Karpas-422 (cell line): ENCODE data around the gene SMTNL1. TPM values are rescaled to one million over a fixed set of nuclear protein-coding genes. Genes with fewer than 3 reads are reported as not detected.
"Not testable (repeated sequence)": the region's sequence is repeated elsewhere in the genome, so short reads cannot be mapped to it uniquely, and the experiment has no call there.

Experiments used
- DNase-seq: peaks from one replicate; pipeline ENCODE4 v3.0.0-alpha.2; 2015
- H2AFZ ChIP-seq: fragments of 200-600 bp; sonication (generic); 2 replicates; pipeline ENCODE4 v1.6.1; 2014; ENCODE audit warnings: antibody characterized with exemption, low read length, mixed read lengths
- H3K27ac ChIP-seq: fragments of 200-600 bp; sonication (generic); 2 replicates; pipeline ENCODE4 v1.5.1; 2014; ENCODE audit warnings: mild to moderate bottlenecking, low read length, moderate library complexity
- H3K27me3 ChIP-seq: fragments of 200-600 bp; sonication (generic); 2 replicates; pipeline ENCODE4 v1.6.1; 2014; ENCODE audit warnings: low read length, mixed read lengths
- H3K36me3 ChIP-seq: fragments of 200-600 bp; sonication (generic); 2 replicates; pipeline ENCODE4 v1.6.1; 2014; ENCODE audit warnings: low read length, mixed read lengths; ENCODE audit not compliant: insufficient read depth
- H3K4me1 ChIP-seq: fragments of 200-600 bp; sonication (generic); 2 replicates; pipeline ENCODE4 v1.6.1; 2014; ENCODE audit warnings: mild to moderate bottlenecking, low read length, mixed read lengths
- H3K4me2 ChIP-seq: fragments of 200-600 bp; sonication (generic); 2 replicates; pipeline ENCODE4 v1.6.1; 2014; ENCODE audit warnings: low read length, low read depth, mild to moderate bottlenecking; ENCODE audit not compliant: poor library complexity, severe bottlenecking
- H3K4me3 ChIP-seq: fragments of 200-600 bp; sonication (generic); 2 replicates; pipeline ENCODE4 v1.5.1; 2014; ENCODE audit warnings: mild to moderate bottlenecking, antibody characterized with exemption, low read length, mixed read lengths
- H3K79me2 ChIP-seq: fragments of 200-600 bp; sonication (generic); 2 replicates; pipeline ENCODE4 v1.6.1; 2014; ENCODE audit warnings: mild to moderate bottlenecking, low read length, mixed read lengths
- H3K9ac ChIP-seq: fragments of 200-600 bp; sonication (generic); 2 replicates; pipeline ENCODE4 v1.6.0; 2014; ENCODE audit warnings: low read length
- H3K9me2 ChIP-seq: fragments of 200-600 bp; sonication (generic), shearing (Covaris generic); replicated peaks from 2 replicates; pipeline ENCODE4 v1.6.0; 2014; ENCODE audit warnings: mild to moderate bottlenecking, low read length, moderate library complexity; ENCODE audit not compliant: insufficient read depth
- H3K9me3 ChIP-seq: fragments of 300-700, 200-600 bp; sonication (generic); 2 replicates; pipeline ENCODE4 v1.6.1; 2014; ENCODE audit warnings: low read length, mixed read lengths
- H4K20me1 ChIP-seq: fragments of 200-600 bp; sonication (generic); 2 replicates; pipeline ENCODE4 v1.6.1; 2014; ENCODE audit warnings: mild to moderate bottlenecking, antibody characterized with exemption, low read length, low read depth; ENCODE audit not compliant: insufficient read depth
- total RNA-seq: library from RNA; depleted of rRNA; stranded (reverse); fragments of >200 nt; shearing (Covaris generic); gene quantifications from 2 replicates; pipeline ENCODE4 v1.2.3, GENCODE V29; 2014; ENCODE audit warnings: low replicate concordance

The SMTNL1 gene
- total RNA-seq, 1 experiment from 2014 or later = not detected

DNA sequence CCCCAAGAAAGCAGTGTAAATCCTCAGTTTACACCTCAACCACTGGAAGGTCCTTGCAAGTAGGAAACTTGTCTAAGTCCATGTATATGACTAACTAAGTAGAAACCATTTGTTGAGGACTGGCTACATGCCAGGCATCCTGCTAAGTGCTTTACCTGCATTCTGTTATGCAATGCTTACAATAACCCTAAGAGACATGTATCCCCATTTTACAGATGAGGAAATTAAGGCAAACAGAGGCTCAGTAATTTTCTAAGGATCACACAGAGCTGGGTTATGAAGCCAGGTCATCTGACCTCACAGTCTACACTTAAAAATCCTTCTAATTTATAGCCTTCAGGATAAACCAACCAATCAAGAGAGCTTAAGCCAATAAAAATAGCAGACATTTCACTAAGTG is 8.4 kb upstream of the SMTNL1 start:
- Histone ChIP-seq H3K27me3 (no peaks in the 10 kb centered on the region), H3K9me2 (no peaks in the 10 kb centered on the region), H3K4me1 (peaks cover 23% of the 10 kb centered on the region), H3K79me2 (peaks cover 21% of the 10 kb centered on the region), H3K4me2 (peak overlapping the region; percentile 86), H3K36me3 (peaks cover 5% of the 10 kb centered on the region; the same call in 1 of the 2 replicates), H2AFZ (no peak overlapping the region), H3K4me3 (peak overlapping the region; percentile 89), H3K9me3 (no peaks in the 10 kb centered on the region), H3K27ac (peak overlapping the region; percentile 59; the same call in 1 of the 2 replicates), H4K20me1 (no peaks in the 10 kb centered on the region), H3K9ac (peak overlapping the region; percentile 92)
- no peak for DNase-seq

DNA sequence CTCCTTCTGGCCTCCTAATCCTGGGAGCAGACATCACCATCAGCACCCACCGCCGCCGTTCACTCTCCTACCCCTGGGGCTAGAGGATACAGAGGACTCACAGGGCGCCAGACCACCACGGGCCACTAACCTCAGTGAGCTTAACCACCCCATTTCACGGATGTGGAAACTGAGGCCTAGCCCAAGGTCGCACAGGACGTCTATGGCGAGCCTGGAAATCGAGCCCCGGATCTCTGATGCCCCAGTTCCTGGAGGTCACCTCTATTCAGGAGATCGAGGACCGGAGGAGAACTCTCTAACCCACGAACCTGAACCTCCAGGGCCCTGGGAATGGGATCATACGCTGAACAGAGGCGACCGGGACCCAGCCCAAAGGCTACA is 7.2 kb upstream of the SMTNL1 start:
- Histone ChIP-seq H3K27ac (peak overlapping the region; percentile 59), H4K20me1 (no peaks in the 10 kb centered on the region), H3K36me3 (peaks cover 5% of the 10 kb centered on the region; the same call in 1 of the 2 replicates), H3K27me3 (no peaks in the 10 kb centered on the region), H3K4me3 (peak overlapping the region; percentile 89), H3K9me2 (no peaks in the 10 kb centered on the region), H2AFZ (no peak overlapping the region; the same call in 1 of the 2 replicates), H3K4me1 (peaks cover 23% of the 10 kb centered on the region), H3K79me2 (peaks cover 21% of the 10 kb centered on the region), H3K4me2 (peak overlapping the region; percentile 86), H3K9ac (peak overlapping the region; percentile 92), H3K9me3 (no peaks in the 10 kb centered on the region)
- DNase-seq = peak; percentile 66

DNA sequence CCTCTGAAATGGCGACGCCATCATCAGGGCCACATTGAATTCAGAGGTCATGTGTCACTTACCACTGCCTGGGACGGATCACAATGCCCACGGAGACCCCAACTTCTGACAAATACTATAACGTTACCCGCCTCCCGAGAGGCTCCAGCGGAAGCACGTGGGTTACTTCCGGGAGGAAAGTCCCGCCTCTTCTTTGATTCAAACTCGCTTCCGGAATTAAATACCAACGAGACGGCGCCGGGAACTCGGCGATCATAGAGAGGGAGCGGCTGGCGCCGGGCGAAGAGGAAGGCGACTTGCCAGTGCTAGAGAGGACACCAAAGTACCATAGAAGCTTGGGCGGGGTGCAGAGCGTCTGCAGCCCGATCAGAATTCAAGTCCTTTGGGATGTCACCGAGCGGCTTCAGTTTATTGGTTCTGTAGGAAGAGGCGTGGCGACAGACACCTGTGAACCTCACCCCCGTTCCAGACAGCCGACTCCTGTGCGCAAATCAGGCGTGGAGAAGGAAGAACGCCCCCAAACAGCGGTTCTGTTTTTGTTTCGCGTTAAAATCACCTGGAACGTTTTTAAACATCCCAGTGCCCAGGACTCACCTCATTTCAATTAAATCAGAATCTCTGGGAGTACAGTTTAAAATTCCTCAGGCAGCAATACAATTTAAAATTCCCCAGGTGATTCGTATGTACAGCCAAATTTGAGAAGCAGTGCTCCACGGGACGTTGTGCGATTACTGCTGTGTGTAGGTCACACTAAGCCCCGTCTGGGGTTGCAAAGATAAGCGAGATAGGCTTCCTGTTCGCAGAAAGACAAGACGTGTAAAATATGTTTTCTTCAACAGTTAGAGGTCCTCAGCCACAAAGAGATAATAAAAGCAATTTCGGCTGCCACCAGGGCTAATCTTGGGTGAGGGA is 6.5 kb upstream of the SMTNL1 start, which contains the start of gene TIMM10:
TIMM10 (minus strand) TSS at position 159 of the 912 bp plus-strand sequence. CDS start 565 bp downstream, outside the sequence.
- no peaks in the 10 kb centered on the region for H3K9me3 ChIP-seq
- no peaks in the 10 kb centered on the region for H3K9me2 ChIP-seq
- no peaks in the 10 kb centered on the region for H3K27me3 ChIP-seq
- peak; percentile 99 for DNase-seq
- H3K36me3 ChIP-seq = peaks cover 5% of the 10 kb centered on the region; the same call in 1 of the 2 replicates
- no peaks in the 10 kb centered on the region for H4K20me1 ChIP-seq
- peak within 1 kb of the TSS; percentile 86 for H3K4me2 ChIP-seq
- H2AFZ ChIP-seq = peak within 1 kb of the TSS; percentile 56; the same call in 1 of the 2 replicates
- peak within 1 kb of the TSS; percentile 92 for H3K9ac ChIP-seq
- H3K4me3 ChIP-seq = peak within 1 kb of the TSS; percentile 89
- H3K4me1 ChIP-seq = peaks cover 23% of the 10 kb centered on the region
- peak within 1 kb of the TSS; percentile 77 for H3K27ac ChIP-seq
- H3K79me2 ChIP-seq = peaks cover 21% of the 10 kb centered on the region

DNA sequence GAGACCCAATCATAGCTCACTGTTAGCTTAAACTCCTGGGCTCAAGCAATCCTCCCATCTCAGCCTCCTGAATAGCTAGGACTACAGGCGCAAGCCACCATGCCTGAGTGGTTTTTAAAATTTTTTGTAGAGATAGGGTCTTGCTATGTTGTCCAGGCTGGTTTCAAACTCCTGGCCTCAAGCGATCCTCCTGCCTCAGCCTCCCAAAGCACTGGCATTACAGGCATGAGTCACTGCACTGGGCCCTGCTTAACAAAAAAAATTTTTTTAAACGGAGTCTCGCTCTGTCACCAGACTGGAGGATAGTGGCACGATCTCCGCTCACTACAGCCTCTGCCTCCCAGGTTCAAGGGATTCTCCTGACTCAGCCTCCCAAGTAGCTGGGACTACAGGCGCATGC is 2.9 kb upstream of the SMTNL1 start:
- not testable (repeated sequence) for H3K36me3 ChIP-seq, H4K20me1 ChIP-seq, DNase-seq, H3K4me3 ChIP-seq, H3K4me2 ChIP-seq, H3K27ac ChIP-seq, H3K9ac ChIP-seq, H2AFZ ChIP-seq, H3K9me2 ChIP-seq, H3K9me3 ChIP-seq, H3K27me3 ChIP-seq
- peaks cover 15% of the 10 kb centered on the region for H3K4me1 ChIP-seq
- peaks cover 11% of the 10 kb centered on the region for H3K79me2 ChIP-seq

DNA sequence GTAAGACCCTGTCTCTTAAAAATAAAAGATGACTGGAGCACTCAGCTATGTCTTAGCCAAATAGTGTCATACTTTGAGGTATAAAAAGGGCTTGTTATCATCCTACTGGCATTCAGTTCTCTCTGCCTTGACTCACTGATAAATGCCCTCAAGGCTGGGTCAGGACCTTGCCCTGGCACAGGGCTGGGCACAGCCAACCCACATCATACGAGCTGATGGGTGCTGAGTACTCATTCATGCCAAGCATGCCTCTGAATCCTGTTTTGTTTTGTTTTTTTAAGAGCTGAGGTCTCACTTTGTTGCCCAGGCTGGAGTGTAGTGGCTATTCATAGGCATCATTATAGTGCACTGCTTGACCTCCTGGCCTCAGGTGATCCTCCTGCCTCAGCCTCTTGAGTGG is 1.9 kb downstream of the SMTNL1 start:
- Histone ChIP-seq H3K9me2 (no peaks in the 10 kb centered on the region), H3K4me3 (no peak overlapping the region), H3K4me2 (no peak overlapping the region), H3K79me2 (no peaks in the 10 kb centered on the region), H3K9me3 (no peaks in the 10 kb centered on the region), H2AFZ (no peak overlapping the region), H4K20me1 (no peaks in the 10 kb centered on the region), H3K27ac (no peak overlapping the region), H3K4me1 (no peaks in the 10 kb centered on the region), H3K27me3 (no peaks in the 10 kb centered on the region), H3K9ac (no peak overlapping the region), H3K36me3 (no peaks in the 10 kb centered on the region)
- DNase-seq = no peak

DNA sequence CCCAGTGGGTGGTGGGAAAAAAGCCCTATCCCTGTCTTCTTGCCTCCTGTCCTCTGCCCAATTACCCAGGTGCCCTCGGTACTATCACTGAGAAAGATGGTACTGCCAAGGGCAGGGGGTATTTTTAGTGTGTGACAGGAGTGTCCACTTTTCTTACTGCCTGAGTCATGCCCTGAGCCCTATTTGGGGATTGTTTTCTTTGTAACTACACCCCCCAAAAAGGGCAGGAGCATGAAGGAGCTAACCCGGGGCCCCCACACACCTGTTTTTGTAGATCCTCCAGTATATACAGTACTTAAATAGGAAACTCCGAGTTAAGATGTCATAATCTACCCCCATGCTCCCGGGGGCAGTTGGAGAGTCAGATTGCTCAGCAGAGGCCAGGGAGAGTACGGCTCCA is 3.8 kb downstream of the SMTNL1 start:
- Histone ChIP-seq H3K9ac (no peak overlapping the region), H3K4me3 (no peak overlapping the region), H3K36me3 (no peaks in the 10 kb centered on the region), H3K9me3 (no peaks in the 10 kb centered on the region), H3K4me1 (no peaks in the 10 kb centered on the region), H2AFZ (no peak overlapping the region), H3K79me2 (no peaks in the 10 kb centered on the region), H3K9me2 (no peaks in the 10 kb centered on the region), H3K4me2 (no peak overlapping the region), H4K20me1 (no peaks in the 10 kb centered on the region), H3K27ac (no peak overlapping the region), H3K27me3 (no peaks in the 10 kb centered on the region)
- DNase-seq = no peak

DNA sequence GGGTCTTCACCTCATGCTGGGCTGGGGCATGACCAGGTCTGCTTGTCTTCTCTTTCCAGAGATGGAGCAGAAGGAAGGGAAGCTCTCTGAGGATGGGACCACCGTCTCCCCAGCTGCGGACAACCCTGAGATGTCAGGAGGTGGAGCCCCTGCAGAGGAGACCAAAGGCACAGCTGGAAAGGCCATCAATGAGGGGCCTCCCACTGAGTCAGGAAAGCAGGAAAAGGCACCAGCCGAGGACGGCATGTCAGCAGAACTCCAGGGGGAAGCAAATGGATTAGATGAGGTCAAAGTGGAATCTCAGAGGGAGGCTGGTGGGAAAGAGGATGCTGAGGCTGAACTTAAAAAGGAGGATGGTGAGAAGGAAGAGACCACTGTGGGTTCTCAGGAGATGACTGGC is 5.2 kb downstream of the SMTNL1 start:
- Histone ChIP-seq H4K20me1 (no peaks in the 10 kb centered on the region), H3K27me3 (no peaks in the 10 kb centered on the region), H3K4me3 (no peak overlapping the region), H3K9ac (no peak overlapping the region), H3K36me3 (no peaks in the 10 kb centered on the region), H3K79me2 (no peaks in the 10 kb centered on the region), H3K4me1 (no peaks in the 10 kb centered on the region), H3K9me2 (no peaks in the 10 kb centered on the region), H3K27ac (no peak overlapping the region), H2AFZ (no peak overlapping the region), H3K9me3 (no peaks in the 10 kb centered on the region), H3K4me2 (no peak overlapping the region)
- DNase-seq = no peak

DNA sequence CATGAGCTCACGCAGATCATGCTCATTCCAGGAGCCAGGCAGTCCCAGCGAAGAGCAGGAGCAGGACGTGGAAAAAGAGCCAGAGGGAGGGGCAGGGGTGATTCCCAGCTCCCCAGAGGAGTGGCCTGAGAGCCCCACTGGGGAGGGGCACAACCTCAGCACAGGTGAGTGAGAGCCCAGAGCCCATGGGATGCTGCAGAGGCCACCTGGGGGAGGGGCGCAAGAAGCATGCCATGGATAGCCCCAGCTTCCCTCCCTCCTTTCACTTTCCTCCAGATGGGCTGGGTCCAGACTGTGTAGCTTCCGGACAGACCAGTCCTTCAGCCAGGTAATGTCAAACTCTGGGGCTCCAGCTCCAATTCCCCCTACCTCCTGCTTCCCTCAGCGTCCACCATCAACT is 6.2 kb downstream of the SMTNL1 start:
- Histone ChIP-seq H3K4me2 (no peak overlapping the region), H3K9ac (no peak overlapping the region), H3K4me3 (no peak overlapping the region), H3K27ac (no peak overlapping the region), H4K20me1 (no peaks in the 10 kb centered on the region), H3K4me1 (no peaks in the 10 kb centered on the region), H3K27me3 (no peaks in the 10 kb centered on the region), H3K79me2 (no peaks in the 10 kb centered on the region), H2AFZ (no peak overlapping the region), H3K36me3 (no peaks in the 10 kb centered on the region), H3K9me2 (no peaks in the 10 kb centered on the region), H3K9me3 (no peaks in the 10 kb centered on the region)
- no peak for DNase-seq
